ENCODE measurements around the gene FBN1. TPM values are rescaled to one million over a fixed set of nuclear protein-coding genes. Genes with fewer than 3 reads are reported as not detected.

Gene FBN1
- total RNA-seq, 1 experiment from 2014 or later: 0.43 TPM

GRCh38 chr15:48415036-48415886, 230.2 kb downstream of the FBN1 start:
- H3K9me3 ChIP-seq: no peaks in the 10 kb centered on the region
- TF ChIP-seq CTCF (IDR thresholded peaks at IDR 0.05; ENCODE audit: insufficient read depth in 1 of 2, low read depth in 1 of 2, low read length in 1 of 2, severe bottlenecking in 1 of 2, unreplicated experiment in 1 of 2): no peak
- no peaks in the 10 kb centered on the region for H3K36me3 Mint-ChIP-seq (ENCODE audit: insufficient read depth, unreplicated experiment)
- POLR2A ChIA-PET: no interaction called here
- intact Hi-C loops (cut with micrococcal nuclease; ENCODE audit: unreplicated experiment): no loop called here
- no peak overlapping the region for H3K27ac Mint-ChIP-seq (ENCODE audit: unreplicated experiment)
- H3K36me3 ChIP-seq (ENCODE audit: control insufficient read depth, insufficient read depth, low read length): no peaks in the 10 kb centered on the region
- no peaks in the 10 kb centered on the region for H3K4me1 ChIP-seq
- H3K4me3 ChIP-seq (ENCODE audit: low read depth, low read length): no peak overlapping the region
- BruUV-seq (replicated peaks): no TSS peak
- no peaks in the 10 kb centered on the region for H3K9me3 Mint-ChIP-seq (ENCODE audit: unreplicated experiment)
- peaks cover 6% of the 10 kb centered on the region for H3K4me1 Mint-ChIP-seq (ENCODE audit: low read depth, unreplicated experiment)
- CTCF ChIA-PET: no interaction called here
- H3K27me3 ChIP-seq (replicated peaks; ENCODE audit: control insufficient read depth, insufficient read depth, low read length): no peaks in the 10 kb centered on the region
- DNase-seq: no peak
- H3K27me3 Mint-ChIP-seq (ENCODE audit: insufficient read depth, unreplicated experiment): peaks cover 10% of the 10 kb centered on the region
- no peak overlapping the region for H3K4me3 Mint-ChIP-seq (ENCODE audit: unreplicated experiment)

- H3K36me3 ChIP-seq (ENCODE audit: control insufficient read depth, insufficient read depth, low read length): no peaks in the 10 kb centered on the region
- H3K4me1 ChIP-seq: no peaks in the 10 kb centered on the region
- no peak overlapping the region for H3K4me3 ChIP-seq (ENCODE audit: low read depth, low read length)
- H3K27ac Mint-ChIP-seq (ENCODE audit: unreplicated experiment): no peak overlapping the region
- H3K4me1 Mint-ChIP-seq (ENCODE audit: low read depth, unreplicated experiment): peaks cover 6% of the 10 kb centered on the region
- no peak for DNase-seq
- H3K27me3 Mint-ChIP-seq (ENCODE audit: insufficient read depth, unreplicated experiment): peaks cover 10% of the 10 kb centered on the region
- ChIA-PET CTCF (no interaction called here), POLR2A (no interaction called here)
- BruUV-seq (replicated peaks): no TSS peak
- H3K4me3 Mint-ChIP-seq (ENCODE audit: unreplicated experiment): no peak overlapping the region
- intact Hi-C loops (cut with micrococcal nuclease; ENCODE audit: unreplicated experiment): no loop called here
- H3K36me3 Mint-ChIP-seq (ENCODE audit: insufficient read depth, unreplicated experiment): no peaks in the 10 kb centered on the region
- TF ChIP-seq CTCF (IDR thresholded peaks at IDR 0.05; ENCODE audit: insufficient read depth in 1 of 2, low read depth in 1 of 2, low read length in 1 of 2, severe bottlenecking in 1 of 2, unreplicated experiment in 1 of 2): no peak
- H3K9me3 ChIP-seq: no peaks in the 10 kb centered on the region
- no peaks in the 10 kb centered on the region for H3K27me3 ChIP-seq (replicated peaks; ENCODE audit: control insufficient read depth, insufficient read depth, low read length)
- H3K9me3 Mint-ChIP-seq (ENCODE audit: unreplicated experiment): no peaks in the 10 kb centered on the region
Measured at GRCh38 chr15:48414015-48414414, 231.5 kb downstream of the FBN1 start.

- no peak overlapping the region for H3K4me3 Mint-ChIP-seq (ENCODE audit: unreplicated experiment)
- H3K9me3 Mint-ChIP-seq (ENCODE audit: unreplicated experiment): no peaks in the 10 kb centered on the region
- no peaks in the 10 kb centered on the region for H3K36me3 Mint-ChIP-seq (ENCODE audit: insufficient read depth, unreplicated experiment)
- Histone ChIP-seq H3K9me3 (no peaks in the 10 kb centered on the region), H3K27me3 (replicated peaks; ENCODE audit: control insufficient read depth, insufficient read depth, low read length) (no peaks in the 10 kb centered on the region), H3K36me3 (ENCODE audit: control insufficient read depth, insufficient read depth, low read length) (no peaks in the 10 kb centered on the region), H3K4me3 (ENCODE audit: low read depth, low read length) (no peak overlapping the region), H3K4me1 (no peaks in the 10 kb centered on the region)
- DNase-seq: no peak
- intact Hi-C loops (cut with micrococcal nuclease; ENCODE audit: unreplicated experiment): no loop called here
- H3K4me1 Mint-ChIP-seq (ENCODE audit: low read depth, unreplicated experiment): peaks cover 6% of the 10 kb centered on the region
- CTCF ChIA-PET: no interaction called here
- H3K27ac Mint-ChIP-seq (ENCODE audit: unreplicated experiment): no peak overlapping the region
- BruUV-seq (replicated peaks): no TSS peak
- POLR2A ChIA-PET: no interaction called here
- H3K27me3 Mint-ChIP-seq (ENCODE audit: insufficient read depth, unreplicated experiment): peaks cover 10% of the 10 kb centered on the region
- no peak for TF ChIP-seq CTCF (IDR thresholded peaks at IDR 0.05; ENCODE audit: insufficient read depth in 1 of 2, low read depth in 1 of 2, low read length in 1 of 2, severe bottlenecking in 1 of 2, unreplicated experiment in 1 of 2)
Measured at GRCh38 chr15:48413304-48413703, 232.2 kb downstream of the FBN1 start.
